CD4-positive, alpha-beta T cell treated with Interferon alpha-2 for 1 hour (primary cell): ENCODE measurements around the gene MOK.

Experiments used
- DNase-seq, 2 donors: peaks; one replicate each; pipeline ENCODE4 v3.0.0-alpha.2; 2020 to 2022

The MOK gene

DNA sequence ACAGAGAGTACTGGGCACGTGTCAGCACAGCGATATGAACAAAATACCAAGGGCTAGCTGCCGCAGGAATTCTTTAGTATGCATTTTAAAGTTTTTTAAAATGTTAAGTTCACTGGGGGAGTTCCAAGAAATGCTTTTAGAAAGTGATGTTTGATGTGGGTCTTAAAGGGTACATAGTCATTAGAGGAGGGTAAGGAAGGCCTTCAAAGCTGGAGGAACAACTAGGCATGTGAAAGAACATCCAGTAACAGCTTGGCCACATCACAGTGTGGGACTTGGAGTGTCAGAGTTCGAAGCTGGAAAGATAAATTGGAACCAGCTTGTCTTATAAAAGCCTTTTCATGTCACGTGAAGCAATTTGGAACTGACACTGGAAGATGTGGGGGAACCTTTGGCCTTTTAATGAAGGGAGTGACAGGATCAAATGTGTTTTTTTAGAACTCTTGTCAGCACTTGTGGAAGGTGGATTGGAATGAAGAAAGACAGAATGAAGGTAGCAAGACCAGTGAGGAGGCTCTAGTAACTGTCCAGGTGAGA, 107.6 kb downstream of the MOK start:
- DNase-seq, result no peak

DNA sequence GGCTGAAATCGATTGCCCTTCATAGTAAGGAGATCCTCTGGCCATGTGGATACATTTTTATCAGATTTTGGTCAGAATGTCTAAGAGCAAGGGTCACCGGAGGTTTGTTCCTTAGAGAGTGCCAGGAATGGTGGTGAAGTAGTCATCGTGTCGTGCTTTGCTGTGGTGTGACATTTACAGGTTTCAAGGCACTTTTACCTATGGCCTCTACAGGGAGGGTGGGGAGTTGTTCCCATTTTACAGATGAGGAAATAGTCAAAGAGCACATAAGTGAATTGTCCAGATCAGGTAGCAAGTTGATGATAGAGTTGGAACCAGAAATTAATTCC, 108.1 kb downstream of the MOK start:
- no peak for DNase-seq

DNA sequence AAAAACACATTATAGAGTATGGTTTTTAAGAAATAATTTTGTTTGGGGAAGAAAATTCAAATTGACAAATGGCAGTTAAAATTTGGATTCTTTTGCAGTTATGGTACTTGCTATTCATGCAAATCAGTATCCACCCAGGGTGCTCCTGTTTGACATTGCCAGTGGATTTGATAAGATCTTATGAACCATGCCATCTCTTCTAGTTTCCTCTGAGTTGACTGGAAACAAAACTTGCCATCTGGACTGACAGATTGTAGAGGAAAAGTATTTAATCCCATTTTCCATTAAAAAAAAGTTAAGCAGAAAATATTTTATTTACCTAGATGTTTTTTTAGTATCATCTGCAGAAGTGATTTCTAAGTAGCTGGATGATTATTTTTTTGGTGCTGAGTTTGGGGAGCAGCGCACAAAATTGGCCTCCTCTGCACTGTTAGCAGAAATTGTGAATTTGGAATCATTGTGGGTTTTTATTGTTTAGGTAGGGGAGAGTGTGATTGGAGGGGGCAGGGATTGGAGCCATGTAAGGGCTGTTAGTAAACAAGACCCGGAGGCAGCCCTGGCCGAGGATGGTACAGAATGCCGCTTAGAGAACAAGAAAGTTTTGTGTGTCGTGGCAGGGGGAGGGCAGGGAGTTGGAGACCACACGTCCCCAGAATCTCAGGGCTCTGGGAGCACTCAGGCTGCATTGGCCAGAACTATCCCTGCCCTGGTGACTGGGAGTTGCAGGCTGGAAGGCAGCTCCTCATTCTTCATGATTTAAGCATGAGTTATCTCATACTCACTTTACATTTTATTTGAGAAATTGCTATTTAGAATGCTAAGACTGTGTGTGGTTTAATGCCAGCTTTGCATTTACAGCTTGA, 108.7 kb downstream of the MOK start:
- DNase-seq, result no peak

DNA sequence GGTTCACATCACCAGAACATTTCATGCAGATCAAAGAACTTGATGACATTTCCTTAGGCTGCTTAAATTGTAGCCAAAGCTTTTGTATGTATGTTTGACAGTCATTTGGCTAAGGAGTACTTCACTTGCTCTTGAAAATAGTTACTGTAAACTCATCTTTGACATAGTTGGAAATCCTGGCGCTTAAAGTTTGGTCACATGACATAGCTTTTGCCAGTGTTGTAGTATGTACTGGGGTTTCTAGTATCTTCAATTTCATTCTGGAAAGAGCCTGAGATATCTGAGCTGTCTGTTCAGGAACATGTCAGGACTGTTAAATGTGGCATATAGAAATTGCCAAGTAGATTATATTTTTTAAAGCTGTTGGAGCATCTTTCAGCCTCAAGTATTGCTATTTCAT, 109.5 kb downstream of the MOK start:
- no peak for DNase-seq

DNA sequence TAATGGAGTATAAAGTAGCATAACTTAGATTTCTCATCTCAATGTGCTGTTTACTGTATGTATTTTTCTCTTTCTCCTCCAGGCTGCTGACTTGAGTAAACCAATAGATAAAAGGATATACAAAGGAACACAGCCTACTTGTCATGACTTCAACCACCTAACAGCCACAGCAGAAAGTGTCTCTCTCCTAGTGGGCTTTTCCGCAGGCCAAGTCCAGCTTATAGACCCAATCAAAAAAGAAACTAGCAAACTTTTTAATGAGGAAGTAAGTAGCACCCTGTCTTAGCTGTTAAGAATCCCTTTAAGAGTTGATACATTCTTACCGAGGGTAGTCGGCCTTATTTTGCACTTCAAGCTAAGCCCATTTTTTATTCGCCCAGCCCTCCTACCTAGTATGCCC, 110.1 kb downstream of the MOK start:
- DNase-seq, result no peak

DNA sequence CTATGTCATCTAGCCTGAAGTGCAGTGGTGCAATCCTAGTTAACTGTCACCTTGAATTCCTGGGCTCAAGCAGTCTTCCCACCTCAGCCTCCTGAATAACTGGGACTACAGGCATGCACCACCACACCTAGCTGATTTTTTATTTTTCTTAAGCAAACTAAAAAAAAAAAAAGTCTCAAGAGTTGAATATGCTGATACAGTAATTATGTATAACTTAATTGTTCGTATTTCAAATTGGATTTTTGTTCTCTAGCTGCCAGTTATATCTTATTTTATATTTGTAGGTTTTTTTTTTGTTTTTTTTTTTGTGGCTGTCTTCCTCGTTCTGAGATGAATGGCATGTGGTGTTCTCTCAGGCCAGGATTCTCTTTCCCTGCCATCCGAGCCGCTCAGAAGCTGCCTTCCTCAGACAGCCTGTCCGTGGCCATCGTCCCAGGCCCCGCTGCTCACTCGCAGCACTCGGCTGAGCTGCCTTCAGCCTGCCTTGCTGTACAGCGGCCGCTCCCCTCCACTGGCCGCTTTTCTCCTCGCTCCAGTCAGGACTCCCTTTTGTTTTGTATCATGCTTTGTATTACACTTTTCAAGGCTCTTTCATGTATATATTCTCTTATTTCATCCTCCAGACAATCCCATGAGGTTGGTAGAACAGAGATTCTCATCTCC, 112.0 kb downstream of the MOK start:
- DNase-seq, result no peak

DNA sequence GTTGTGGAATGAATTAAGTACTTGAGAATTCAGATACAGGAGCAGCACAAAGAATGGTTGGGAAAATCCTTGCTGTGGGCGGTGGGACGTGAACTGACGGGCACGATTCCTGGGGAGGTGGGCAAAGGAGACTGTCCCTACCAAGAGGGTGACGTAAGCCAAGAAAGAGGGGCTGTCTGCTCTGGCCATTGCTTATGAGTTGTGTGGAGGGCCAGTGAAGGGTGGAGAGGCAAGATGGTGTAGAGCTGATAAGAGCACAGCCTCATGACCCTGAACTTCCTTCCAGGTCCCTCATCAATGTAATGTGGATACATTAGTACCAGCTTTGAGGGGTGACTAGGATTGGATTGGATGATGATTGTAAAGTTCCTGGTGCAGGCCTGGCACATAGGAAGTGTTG, 115.1 kb downstream of the MOK start:
- DNase-seq, result no peak

DNA sequence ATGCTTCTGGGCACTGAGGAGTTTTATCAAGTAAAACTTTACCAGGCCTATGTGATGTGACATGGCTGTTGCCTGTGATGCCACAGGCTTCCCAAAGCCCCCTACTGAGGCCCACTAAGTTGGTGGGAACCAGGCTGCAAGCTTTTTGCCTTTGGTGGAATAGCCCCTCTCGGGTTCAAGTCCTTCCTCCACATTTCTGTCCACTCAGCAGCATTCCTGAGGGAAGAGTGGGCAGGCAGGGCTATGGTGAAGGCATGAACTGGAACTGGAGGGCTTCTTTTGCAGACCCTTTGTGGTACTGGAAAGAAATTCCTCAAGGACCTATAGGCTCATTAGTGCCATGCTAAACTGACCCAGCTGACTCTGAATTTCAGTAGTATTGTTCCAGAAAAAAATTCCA, 116.8 kb downstream of the MOK start:
- DNase-seq, result no peak

DNA sequence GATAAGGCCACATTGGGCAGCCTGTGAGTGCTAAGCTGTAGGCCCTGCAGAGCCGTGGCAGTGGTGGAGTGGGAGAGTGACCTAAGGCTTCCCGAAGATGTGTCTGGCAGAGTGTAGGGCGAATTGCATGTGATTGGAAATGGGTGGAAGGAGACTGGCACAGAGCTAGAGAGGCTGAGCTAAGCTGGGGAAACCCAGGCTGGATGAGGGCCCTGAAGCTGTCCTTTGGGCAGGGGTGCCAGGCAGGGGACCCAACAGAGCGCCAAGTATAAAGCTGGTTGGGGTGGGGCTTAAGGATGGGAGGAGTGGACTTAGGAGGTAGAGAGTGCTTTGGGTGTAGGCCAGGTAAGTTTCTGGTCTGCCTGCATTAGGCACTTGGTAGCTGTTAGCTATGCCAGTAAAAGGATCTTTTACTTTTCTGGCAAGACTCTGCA, 117.4 kb downstream of the MOK start:
- DNase-seq, result no peak

DNA sequence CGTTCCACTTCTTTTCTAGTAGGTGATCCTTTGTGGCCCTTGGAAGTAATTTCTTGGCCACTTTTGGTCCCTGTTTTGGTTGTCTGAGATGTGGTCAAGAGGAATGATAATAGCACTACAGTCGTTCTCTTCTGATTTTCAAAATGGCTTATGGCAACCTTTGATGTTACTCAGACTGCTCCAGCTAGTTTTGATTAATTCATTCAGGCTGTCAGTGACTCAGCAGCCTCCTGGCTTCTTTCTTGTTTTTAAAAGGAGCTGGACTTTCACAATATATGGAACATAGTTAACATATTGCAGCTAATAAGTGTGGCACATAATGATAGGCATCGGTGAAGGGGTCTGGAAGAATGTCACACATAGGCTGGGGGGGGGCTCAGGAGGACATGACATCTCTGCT, 117.9 kb downstream of the MOK start:
- no peak for DNase-seq

DNA sequence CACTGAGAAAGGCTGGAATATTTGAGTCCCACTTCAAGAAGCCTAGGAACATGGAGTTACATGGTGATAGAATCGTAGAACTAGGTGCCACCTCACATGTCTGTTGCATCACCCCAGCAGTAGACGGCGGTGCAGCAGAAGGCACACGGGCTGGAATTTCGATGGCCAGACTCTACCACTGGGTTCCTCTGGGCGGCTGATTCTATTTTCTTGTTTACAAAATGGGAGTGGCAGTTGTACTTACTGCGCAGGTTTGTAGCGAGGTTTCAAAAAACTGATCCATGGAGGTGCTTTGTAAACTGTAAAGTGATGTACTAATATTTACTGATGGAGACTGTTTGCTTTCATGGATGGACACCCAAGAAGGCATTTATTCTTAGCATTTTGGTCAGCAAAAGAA, 119.6 kb downstream of the MOK start:
- no peak for DNase-seq

DNA sequence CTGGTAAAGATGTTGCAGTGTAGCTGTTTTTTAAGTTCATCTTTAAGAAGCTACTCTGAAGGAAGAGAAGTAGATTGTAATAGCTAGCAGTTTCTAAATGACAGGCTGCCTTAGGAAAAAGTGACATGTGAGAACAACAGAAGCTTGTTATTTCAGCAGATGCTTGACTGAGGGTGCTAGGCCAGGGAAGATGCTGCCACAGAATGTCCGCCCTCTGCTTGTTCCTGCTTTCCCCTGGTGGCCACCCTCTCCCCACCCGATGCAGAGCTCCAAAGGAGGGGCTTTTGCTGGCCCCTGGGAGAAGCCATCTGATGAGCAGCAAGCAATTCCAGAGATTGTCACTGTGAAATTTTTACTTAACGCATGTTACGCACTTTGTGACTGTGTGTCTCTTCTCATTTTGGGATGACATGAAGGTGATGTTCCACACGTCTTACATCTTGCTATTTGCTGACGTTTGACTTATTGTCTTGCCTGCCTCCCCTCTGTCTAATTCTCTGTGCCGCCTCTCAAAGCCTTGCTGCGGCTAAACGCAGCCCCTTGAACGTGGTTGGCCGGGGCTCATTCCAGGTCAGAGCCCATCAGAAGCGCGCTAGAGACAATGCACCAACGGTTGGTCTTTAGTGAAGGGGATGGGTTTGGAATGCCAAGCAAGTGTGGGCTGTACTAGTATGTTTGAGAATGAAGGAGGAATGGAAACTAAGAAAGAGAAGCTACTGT, 120.5 kb downstream of the MOK start:
- no peak for DNase-seq

DNA sequence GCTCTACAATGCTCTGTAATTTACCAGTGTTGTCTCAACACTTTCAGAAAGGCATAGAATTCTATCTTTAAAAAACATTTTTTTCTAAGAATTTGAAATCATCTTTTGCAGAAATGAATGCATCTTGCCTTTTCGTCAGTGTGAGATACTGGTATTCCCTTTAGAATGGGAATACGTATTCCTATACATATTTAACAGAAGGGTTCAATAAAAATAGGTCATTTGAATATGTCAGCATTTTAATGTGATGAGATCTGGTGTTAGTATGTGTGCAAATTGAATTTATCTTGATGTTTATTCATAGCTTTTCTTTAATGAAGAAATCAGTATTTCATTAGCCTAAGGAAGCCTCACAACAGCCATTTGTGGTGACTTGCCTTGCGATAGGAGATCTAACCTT, 121.1 kb downstream of the MOK start:
- DNase-seq, result no peak

DNA sequence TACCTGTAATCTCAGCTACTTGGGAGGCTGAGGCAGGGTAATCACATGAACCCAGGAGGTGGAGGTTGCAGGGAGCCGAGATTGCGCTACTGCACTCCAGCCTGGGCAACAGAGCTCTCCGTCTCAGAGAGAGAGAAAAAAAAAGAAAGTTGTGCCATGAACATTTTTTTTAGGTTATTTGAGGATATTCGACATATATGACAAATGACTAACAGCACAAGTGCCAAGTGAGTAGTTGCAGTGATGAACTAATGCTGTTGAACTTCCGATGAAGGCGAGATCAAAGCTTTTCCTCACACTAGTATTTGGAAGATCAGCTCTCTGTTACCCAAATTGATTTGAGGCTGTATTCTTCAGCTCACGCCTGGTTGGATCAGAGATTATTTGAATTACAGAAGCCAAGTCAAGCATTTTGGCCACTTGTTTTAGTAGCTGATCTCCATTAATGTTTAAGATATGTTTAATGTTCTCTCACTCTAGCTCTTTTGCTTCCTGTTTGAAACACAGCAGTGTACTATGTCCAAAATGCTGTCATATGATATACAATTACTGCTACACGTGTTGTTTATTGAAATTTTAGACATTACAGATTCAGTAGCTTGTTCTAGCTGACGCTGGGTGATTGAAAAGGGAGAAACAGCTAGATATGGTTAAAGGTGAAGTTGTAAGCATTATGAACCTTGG, 121.9 kb downstream of the MOK start:
- no peak for DNase-seq

DNA sequence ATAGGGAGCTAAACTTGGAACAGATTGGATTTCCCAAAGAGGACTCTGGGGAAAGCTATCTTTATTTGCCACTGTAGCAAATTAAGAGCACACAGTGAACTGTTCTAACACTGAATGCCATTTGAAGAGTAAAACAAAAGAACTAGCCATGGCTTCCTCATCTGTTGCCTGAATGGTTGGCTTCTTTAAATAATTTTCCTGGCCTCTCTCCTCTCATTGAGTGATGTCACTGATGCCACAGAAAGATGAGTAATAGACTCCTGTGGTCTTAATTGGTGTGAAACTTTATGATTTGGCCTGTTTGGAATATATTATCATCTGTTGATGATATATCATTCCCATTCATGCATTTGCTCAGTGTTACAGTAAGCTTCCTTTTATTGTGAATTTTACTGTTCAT, 122.8 kb downstream of the MOK start:
- DNase-seq, result no peak

DNA sequence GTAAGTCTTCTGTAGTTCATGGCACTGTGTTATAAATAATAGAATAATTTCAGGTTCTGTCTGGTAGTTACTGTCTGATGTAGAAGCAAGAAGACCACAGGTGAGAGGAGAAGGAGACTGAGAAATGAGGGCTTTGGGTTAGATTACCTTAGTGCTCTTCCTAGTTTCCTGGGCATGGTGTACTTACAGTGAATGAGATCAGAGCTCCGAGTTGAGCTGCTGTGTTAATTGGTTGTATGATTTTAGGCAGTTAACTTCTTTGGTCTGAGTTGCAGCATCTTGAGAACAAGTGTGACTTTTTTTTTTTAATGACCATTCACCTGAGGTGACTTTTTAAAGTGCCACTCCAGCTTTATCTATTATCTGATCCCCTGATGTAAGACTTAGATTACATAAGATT, 123.8 kb downstream of the MOK start:
- DNase-seq, result no peak

DNA sequence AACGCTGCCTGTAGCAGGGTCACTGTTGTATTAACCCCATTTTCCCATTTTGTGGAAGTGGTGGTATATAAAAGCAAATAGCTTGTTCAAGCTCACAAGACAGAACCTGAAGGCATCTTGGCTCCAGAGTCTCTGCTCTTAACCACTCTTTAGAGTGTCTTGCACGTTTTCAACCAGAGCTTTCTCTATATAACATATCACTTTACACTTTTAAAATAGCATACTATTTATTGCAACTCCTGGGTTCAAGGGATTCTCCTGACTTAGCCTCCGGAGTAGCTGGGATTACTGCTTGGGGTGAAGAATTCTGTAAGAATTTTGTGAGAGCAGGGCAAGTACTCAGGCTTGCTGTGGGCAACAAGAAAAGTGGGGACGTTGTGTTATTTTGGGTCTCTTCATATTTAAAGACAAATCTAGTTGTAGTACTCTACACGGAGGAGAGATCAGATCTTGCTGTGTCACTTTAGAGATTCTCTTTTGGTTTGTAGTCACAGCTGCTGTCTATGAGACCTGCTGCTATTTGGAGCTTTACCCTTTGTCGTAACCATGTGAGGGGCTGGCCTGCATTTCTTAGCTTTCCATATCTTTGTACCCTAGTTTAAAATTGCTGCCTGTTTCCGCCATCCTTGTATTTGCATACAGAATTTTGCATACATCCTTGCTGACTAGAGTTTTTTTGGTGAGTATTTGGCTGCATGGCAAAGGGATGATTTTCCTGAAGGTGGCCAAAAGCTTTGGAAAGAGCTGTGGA, 124.5 kb downstream of the MOK start:
- no peak for DNase-seq
